Measurements from ENCODE around the gene PIGM. TPM values are rescaled to one million over a fixed set of nuclear protein-coding genes. Genes with fewer than 3 reads are reported as not detected.

PIGM gene
- total RNA-seq, 4 donors from 2014 or later: 4.2 to 7.3 (median 4.3) TPM

GRCh38 chr1:160056648-160057169, 24.9 kb upstream of the PIGM start:
- no peak for TF ChIP-seq CTCF (IDR thresholded peaks at IDR 0.05; ENCODE audit: low read depth)

GRCh38 chr1:160053548-160054365, 22.0 kb upstream of the PIGM start:
- TF ChIP-seq CTCF (IDR thresholded peaks at IDR 0.05; ENCODE audit: low read depth): no peak

- TF ChIP-seq CTCF (IDR thresholded peaks at IDR 0.05; ENCODE audit: low read depth): no peak
Observed at GRCh38 chr1:160052936-160053335, 21.1 kb upstream of the PIGM start.

GRCh38 chr1:160050619-160051018, 18.8 kb upstream of the PIGM start:
- TF ChIP-seq CTCF (IDR thresholded peaks at IDR 0.05; ENCODE audit: low read depth): no peak

- no peak for TF ChIP-seq CTCF (IDR thresholded peaks at IDR 0.05; ENCODE audit: low read depth)
Observed at GRCh38 chr1:160049101-160049500, 17.3 kb upstream of the PIGM start.

GRCh38 chr1:160048335-160048734, 16.5 kb upstream of the PIGM start:
- no peak for TF ChIP-seq CTCF (IDR thresholded peaks at IDR 0.05; ENCODE audit: low read depth)

GRCh38 chr1:160047111-160047991, 15.6 kb upstream of the PIGM start:
- TF ChIP-seq CTCF (IDR thresholded peaks at IDR 0.05; ENCODE audit: low read depth): no peak
